Activated CD4-positive, alpha-beta T cell treated with anti-CD3 and anti-CD28 coated beads for 24 hours (primary cell): Measurements from ENCODE around the gene DNM3.
"Not testable (repeated sequence)": the region's sequence is repeated elsewhere in the genome, so short reads cannot be mapped to it uniquely, and the experiment has no call there.

ENCODE experiments used
- DNase-seq, 2 donors: peaks; one replicate each; pipeline ENCODE4 v3.0.0-alpha.2; 2020; ENCODE audit warnings: low read depth in 2 of 2

Gene DNM3

DNA sequence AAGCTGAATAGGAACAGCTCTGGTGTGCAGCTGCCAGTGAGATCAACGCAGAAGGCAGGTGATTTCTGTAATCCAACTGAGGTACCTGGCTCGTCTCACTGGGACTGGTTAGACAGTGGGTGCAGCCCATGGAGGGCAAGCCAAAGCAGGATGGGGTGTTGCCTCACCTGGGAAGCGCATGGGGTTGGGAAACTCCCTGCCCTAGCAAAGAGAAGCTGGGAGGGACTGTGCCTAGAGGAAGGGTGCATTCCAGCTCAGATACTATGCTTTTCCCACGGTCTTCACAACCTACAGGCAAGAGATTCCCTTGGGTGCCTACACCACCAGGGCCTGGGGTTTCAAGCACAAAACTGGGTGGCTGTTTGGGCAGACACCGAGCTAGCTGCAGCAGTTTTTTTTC is 183.2 kb downstream of the DNM3 start:
- DNase-seq: no peak

DNA sequence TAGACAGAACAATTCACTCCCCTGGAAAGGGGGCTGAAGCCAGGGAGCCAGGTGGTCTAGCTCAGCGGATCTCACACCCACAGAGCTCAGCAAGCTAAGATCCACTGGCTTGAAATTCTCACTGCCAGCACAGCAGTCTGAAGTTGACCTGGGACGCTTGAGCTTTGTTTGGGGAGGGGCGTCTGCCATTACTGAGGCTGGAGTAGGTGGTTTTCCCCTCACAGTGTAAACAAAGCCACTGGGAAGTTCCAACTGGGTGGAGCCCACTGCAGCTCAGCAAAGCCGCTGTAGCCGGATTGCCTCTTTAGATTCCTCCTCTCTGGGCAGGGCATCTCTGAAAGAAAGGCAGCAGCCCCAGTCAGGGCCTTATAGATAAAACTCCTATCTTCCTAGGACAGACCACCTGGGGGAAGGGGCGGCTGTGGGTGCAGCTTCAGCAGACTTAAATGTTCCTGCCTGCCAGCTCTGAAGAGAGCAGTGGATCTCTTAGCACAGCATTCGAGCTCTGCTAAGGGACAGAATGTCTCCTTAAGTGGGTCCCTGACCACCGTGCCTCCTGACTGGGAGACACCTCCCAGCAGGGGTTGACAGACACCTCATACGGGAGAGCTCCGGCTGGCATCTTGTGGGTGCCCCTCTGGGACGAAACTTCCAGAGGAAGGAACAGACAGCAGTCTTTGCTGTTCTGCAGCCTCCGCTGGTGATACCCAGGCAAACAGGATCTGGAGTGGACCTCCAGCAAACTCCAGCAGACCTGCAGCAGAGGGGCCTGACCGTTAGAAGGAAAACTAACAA is 183.8 kb downstream of the DNM3 start:
- not testable (repeated sequence) for DNase-seq

DNA sequence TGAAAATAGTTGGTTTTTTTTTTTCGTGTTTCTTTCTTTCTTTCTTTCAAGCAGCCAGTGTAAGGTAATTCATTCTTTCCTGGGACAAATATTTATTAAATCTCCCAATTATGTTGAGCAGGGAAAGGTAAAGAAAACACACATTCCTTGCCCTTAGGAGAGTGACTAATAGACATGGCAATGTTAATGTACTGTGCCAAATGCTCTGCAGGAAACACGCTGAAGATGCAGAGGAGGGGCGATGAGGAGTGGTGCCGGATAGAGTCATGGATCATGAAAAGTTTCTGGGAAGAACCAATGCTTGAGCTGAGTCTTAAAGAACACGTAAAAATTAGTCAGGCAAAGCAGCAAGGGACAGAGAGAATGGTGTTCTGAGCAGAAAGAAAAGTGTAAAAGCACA is 199.2 kb downstream of the DNM3 start:
- no peak for DNase-seq

DNA sequence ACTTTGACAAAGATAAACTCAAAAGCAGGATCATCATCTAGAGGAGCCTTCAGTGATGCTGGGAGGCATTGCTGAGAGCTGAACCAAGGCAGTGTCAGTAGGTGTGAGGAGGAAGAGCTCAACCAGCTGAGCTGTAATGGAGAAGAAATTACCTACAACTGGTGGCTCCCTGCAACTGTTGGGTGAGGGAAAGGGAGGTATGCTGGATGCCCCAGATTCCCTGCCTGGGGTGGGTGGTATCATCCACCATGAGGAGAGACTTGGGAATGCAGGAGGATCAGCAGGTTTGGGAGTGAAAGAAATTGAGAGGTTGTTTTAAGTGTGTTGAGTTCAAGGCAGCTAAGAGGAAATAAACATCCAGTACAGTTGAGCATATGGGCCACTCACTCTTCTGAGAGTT is 199.8 kb downstream of the DNM3 start:
- DNase-seq: no peak

DNA sequence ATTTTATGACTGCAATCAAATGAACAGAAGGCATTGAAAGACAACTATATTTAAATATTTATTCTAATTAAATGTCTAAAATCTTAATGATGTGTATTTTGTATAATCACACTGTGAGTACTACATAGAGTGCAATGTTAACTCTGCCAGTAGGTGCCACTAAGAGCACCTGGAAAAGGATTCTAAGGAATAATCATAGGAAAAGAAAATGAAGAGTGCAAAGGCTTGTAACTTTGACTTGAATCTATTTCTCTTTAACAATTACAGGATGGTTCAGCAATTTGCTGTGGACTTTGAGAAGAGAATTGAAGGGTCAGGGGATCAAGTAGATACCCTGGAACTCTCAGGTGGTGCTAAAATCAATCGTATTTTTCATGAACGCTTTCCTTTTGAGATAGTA is 200.4 kb downstream of the DNM3 start:
- DNase-seq: no peak

DNA sequence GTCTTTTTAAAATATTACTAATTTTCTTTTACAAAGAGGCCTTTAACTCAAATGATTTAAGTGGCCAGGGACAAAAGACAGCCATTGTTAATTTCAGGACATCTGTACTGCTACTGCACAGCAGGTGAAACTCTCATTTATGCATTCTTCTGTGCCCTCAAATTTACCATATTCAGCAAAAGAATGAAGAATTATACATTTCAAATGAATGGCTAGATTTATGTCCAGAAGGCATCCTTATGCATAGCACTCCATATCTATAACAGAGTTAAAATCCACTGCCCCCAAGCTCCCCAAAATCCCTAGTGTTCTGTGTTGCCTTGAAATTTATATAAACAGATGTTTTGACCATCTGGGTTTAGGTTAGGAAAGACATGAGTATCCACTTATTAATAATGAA is 202.6 kb downstream of the DNM3 start:
- DNase-seq: no peak

DNA sequence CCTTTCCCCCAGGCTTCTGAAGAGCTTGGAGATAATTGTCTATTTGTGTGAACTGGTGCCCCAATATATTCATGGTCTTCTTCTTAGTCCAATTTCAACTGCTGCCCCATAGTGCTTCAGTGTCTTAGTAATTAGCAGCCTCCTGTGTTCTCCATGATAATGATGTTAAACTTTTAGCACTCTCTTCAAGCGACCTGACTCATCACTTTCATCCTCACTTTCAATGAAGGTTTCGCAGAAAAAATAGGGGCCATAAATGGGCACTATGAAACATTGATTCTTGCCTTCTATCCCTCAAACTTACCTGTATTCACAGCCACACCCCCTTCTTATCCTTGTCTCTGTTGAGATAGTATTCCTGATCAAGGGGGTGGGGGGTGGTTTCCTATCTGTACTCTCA is 210.6 kb downstream of the DNM3 start:
- DNase-seq: no peak

DNA sequence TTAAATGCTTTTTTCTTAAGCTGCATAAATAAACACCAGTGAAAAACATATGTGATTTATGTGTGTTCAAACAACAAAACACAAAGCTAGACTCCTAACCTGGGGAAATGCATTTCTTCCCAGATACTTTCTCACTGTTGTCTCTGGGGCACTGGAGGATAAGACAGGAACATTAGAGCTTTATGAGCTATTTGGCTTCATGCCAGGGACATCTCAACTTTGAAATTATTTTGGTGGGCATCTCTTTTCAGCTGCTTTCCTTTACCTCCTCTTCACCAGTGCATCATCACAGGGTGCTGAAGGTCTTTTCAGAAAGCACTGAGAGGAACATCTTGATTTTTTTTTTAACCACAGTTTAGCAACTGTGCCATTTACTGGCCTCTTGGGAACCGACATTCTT is 212.9 kb downstream of the DNM3 start:
- no peak for DNase-seq

DNA sequence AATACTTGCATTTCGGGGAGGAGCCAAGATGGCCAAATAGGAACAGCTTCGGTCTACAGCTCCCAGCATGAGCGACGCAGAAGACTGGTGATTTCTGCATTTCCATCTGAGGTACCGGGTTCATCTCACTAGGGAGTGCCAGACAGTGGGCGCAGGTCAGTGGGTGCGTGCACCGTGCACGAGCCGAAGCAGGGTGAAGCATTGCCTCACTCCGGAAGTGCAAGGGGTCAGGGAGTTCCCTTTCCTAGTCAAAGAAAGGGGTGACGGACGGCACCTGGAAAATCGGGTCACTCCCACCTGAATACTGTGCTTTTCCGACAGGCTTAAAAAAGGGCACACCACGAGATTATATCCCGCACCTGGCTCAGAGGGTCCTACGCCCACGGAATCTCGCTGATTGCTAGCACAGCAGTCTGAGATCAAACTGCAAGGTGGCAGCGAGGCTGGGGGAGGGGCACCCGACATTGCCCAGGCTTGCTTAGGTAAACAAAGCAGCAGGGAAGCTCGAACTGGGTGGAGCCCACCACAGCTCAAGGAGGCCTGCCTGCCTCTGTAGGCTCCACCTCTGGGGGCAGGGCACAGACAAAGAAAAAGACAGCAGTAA is 214.6 kb downstream of the DNM3 start:
- not testable (repeated sequence) for DNase-seq

DNA sequence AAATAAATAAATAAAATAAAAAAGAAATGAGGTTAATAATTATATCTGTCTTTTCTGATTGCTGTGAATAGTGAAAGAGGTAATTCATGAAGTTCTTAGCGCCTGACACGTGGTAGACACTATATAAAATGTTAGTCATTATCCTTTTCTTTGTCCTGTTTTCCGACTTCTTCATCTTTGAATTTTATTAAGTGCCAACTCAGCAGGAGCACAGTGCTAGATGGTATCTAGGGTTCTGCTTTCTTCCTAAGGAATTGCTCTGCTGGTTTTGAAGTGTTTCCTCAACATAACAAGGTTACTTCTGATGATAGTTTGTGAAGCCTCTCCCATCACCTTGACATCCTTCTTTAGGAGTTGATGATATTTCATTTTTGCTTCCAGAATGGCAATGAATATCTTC is 227.0 kb downstream of the DNM3 start:
- no peak for DNase-seq

DNA sequence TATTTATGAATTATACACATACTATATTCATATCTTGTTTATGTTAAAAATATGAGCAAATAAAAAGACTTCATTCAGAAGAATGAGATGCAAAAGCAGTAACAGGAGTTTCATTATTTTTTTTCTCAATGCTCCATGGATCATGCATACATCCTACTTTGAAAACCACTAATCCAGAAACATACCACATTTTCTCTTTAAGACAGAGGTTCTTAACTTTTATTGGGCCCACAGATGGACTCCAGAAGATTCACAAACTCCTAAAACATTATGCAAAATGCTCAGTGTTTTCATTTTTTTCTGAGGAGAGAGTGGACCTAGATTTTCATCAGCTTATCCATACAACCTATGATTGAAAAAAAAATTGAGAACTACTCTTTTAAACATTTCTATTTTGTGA is 227.8 kb downstream of the DNM3 start:
- DNase-seq: no peak

DNA sequence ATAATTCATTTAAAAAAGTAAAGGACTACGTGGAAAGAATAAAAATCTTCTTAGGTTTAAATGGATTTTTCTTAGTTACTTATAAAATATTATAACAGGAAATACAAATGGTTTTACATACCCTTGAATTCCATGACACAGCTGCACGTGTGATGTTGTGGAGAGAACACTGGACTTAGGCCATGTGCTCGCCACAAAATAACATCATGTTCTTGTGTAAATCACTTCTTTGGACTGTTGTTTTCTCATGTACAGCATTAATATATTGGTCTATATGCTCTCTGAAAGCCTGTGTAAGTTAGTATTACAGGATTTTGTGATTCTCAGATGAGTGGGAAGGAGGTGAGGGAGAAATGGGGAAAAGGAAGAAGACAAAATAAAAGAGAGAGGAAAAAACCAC is 228.2 kb downstream of the DNM3 start:
- no peak for DNase-seq

DNA sequence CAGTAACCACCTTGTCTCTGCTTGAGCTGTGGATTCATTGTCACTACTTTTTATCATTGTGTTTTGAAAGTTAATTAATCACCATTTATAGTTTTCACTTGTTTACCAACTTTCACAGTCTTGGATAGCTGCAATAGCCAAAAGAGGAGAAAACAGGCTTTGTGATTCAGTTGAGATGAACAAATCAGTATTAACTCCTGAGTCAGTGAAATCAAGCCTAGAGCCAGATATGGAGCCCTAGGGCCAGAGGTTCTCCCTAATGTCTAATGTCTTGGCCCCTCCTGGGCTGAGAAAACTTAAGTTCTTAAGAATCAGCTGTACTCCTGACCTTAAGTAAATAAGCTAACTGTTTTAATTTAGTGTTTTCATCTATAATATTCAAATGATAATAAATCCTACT is 228.8 kb downstream of the DNM3 start:
- DNase-seq: no peak

DNA sequence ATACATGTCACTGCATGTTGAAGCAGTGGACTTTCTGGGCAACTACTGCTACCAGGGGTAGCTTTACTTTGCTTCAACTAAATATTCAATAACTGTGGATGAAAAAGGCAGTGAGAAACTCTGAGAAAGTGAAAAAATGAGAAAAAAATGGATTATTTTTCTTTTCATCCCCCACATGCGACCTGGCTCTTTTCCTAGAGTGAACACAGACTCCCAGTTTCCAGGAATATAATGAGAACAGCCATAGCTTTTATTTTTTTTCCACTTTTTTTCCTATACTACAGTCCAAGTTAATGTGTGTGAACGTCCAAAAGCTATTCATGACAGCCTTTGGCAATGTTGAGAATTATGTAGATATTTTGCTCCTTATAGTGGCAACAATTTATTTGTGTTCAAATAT is 230.4 kb downstream of the DNM3 start:
- DNase-seq: no peak

DNA sequence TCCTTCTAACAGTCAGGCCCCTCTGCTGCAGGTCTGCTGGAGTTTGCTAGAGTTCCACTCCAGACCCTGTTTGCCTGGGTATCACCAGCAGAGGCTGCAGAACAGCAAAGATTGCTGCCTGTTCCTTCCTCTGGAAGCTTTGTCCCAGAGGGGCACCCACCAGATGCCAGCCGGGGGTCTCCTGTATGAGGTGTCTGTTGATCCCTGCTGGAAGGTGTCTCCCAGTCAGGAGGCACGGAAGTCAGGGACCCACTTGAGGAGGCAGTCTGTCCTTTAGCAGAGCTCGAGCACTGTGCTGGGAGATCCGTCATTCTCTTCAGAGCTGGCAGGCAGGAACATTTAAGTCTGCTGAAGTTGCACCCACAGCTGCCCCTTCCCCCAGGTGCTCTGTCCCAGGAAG is 238.6 kb downstream of the DNM3 start:
- not testable (repeated sequence) for DNase-seq

DNA sequence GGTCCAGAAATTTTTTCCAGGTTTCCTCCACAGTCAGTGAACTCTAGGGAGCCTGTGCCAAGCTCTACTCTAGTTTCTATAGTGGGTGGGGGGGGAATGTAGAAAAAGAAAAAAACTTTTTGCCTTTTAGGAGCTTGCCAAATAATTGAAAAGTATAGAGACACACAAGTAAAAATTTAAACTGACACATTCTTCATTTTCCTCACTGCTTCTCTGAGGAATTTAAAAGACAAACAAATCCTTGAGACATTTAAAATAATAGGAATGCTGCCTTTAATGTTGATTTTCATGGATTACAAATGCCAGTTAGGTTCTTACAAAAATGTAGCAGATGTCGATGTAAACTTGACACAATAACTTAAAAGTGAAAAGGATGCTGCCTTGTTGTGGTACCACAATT is 241.9 kb downstream of the DNM3 start:
- no peak for DNase-seq

DNA sequence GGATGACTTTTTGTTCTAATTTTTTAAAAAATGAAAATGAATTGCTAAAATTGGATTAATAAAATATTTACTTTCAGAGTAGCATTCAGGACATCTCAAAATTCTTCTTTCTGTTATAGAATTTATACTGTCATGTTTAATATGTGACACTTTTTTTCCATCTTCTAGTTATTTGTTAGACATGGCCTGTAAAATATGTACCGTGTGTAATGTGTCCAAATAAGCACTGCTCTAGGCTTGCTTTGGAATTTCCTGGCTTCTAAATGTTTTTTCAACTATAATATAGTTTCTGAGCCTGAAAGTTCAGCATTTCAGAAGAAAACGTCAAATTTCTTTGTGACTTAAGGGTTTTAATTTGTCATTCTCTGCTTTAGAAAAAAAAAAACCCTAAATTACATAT is 243.6 kb downstream of the DNM3 start:
- no peak for DNase-seq

DNA sequence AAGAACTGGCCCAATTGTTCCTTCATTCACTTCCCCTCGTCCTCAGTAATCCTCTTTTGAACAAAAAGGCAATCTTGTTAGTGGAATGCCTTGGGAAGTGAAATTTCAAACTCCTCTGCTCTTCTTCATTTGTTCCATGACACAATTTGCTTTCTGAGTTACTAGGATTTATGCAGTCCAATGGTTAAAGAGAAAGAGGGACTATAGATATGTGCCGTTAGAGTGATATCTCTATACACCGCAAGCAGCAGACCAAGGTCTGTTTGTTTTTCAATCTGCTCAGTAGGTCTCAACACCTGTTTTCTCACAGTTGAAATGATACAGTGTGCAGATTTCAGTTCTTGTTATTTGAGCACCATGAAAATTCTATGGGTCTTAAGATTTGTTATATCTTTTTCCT is 244.0 kb downstream of the DNM3 start:
- no peak for DNase-seq

DNA sequence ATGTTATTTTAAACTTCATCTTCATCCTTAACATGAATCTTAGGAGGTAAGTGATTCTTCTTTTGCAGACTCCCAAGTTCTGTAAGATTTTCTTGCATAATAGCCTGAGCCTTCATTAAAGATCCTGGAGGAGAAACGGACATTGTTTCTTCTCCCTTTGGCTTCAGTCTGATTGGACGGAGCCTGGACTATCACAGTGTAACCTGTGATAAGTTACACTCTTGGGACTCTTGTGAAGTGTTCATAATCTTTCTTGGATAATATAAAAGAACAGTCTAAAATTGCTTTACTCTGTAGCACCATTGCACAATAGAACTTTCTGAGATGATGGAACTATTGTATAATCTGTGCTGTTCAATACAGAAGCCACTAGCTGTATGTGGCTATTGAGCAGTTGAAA is 244.8 kb downstream of the DNM3 start:
- DNase-seq: no peak

DNA sequence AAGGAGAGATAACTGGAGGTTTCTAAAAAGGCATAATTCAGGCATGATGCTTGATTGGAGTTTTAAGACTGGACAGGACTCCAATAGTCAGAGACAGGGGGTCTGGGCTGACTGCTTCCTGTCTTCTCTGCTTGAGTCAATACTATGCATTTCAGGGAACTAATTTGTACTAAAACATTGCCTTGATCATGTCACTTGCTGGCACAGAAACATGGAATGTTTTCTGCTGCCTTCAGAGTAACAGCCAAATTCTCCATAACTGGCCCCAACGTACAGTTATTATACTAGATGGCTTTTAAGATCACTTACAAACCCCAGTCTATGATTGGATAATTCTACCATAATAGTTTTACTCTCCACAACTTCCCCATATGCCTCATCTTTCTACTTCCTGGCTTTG is 247.0 kb downstream of the DNM3 start:
- DNase-seq: no peak

DNA sequence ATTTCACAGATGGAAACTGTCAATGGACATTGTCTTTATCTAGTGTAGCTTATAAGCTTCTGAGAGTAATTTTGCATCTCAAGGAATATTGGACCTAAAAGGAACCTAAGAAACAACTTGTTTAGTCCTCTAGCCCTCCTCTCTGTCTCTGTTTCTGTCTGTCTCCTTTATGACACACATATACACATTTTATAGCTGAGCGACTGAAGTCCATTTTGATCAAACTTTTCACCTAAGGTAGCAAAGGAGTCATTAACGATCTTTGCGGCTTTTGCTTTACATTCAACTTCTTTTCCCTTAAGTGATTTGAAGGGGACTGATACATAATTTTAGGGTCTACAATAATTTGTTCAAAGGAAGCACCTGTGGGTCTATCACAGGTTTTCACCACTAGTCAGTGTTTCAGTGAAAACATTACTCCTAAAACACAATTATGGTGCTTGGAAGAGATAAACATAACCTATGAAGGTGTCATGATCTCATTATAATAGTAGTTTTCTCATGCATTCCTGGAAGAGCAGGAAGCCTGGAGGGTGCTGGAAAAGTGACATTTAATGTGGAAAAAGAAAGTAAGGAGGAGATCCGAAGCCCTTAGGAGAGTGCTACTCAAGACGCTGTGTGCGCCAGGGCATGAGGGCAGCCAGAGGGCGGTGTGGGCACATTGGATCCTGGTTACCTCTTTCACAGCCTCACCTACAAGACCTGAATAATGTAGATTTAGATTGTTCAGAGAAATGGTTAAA is 248.6 kb downstream of the DNM3 start:
- peak; percentile 34 to 39 for DNase-seq

DNA sequence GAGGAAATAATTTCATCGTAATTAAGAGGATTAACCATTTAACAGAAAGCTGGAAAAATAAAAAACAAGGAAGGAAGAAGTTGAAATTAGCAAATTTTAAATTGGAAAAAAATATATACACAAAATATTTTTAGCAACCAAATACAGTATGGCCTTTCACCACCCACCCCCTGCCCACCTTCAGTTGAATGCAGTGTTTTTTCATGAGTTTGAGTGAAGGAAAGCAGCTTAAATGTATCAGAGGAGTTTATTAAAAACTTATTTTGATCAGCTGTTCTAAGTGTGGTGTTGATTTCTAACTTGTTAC is 249.2 kb downstream of the DNM3 start:
- DNase-seq: no peak

DNA sequence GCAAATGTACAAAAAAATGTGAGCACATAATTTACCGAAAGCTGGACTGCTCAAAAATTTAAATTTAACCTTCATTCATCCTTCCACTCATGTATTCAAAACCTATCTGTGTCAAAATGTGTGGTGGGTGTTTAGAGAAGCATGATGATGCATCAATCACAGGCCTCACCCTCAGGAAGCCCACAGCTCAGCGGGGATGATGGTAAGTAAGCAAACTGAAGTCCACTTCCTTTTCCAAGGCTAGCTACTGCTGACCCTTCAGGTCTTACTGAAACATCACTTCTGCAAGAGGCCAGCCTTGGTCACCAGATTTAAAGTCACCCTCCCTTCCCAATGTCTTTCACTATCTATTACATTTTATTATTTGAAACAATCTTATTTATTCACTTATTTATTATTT is 254.5 kb downstream of the DNM3 start:
- no peak for DNase-seq
